HG02588 (cell line): Measurements from ENCODE around the gene TBC1D14.
A peak's percentile ranks its signal among the peaks of the same experiment; 100 is the strongest.

Experiments used
- ATAC-seq: cut with Tn5 transposase; IDR thresholded peaks from one replicate; pipeline ENCODE4 v1.9.1; 2021; ENCODE audit warnings: mild to moderate bottlenecking, moderate library complexity; ENCODE audit not compliant: unreplicated experiment

Gene TBC1D14

GRCh38 chr4:7052923-7053715 is 143.5 kb downstream of the TBC1D14 start:
- ATAC-seq, result no peak

- ATAC-seq, result no peak
Measured at GRCh38 chr4:7054106-7054880, 144.7 kb downstream of the TBC1D14 start.

GRCh38 chr4:7055111-7055989 is 145.7 kb downstream of the TBC1D14 start:
- ATAC-seq, result no peak

- ATAC-seq, result no peak
Measured at GRCh38 chr4:7055990-7056325, 146.3 kb downstream of the TBC1D14 start.

GRCh38 chr4:7058792-7059191 is 149.2 kb downstream of the TBC1D14 start:
- no peak for ATAC-seq

- ATAC-seq, result no peak
Measured at GRCh38 chr4:7059662-7060061, 150.0 kb downstream of the TBC1D14 start.

- no peak for ATAC-seq
Measured at GRCh38 chr4:7060346-7061150, 150.9 kb downstream of the TBC1D14 start.

GRCh38 chr4:7061815-7062214 is 152.2 kb downstream of the TBC1D14 start:
- ATAC-seq, result no peak

- no peak for ATAC-seq
Measured at GRCh38 chr4:7062816-7063215, 153.2 kb downstream of the TBC1D14 start.

- no peak for ATAC-seq
Measured at GRCh38 chr4:7063362-7063761, 153.7 kb downstream of the TBC1D14 start.

- no peak for ATAC-seq
Measured at GRCh38 chr4:7066006-7066405, 156.4 kb downstream of the TBC1D14 start.

GRCh38 chr4:7066493-7066892 is 156.9 kb downstream of the TBC1D14 start:
- ATAC-seq, result no peak

GRCh38 chr4:7067126-7067451 is 157.5 kb downstream of the TBC1D14 start:
- ATAC-seq, result no peak

GRCh38 chr4:7067452-7068278 is 158.0 kb downstream of the TBC1D14 start, which contains the start of gene GRPEL1:
Gene GRPEL1, minus strand, starts transcription at chr4:7068064. Its CDS starts 32 bp downstream, at chr4:7068032.
- ATAC-seq, result peak; percentile 89

GRCh38 chr4:7068279-7068842 is 158.7 kb downstream of the TBC1D14 start:
- ATAC-seq, result no peak

- no peak for ATAC-seq
Measured at GRCh38 chr4:7068883-7069282, 159.3 kb downstream of the TBC1D14 start.

- ATAC-seq, result no peak
Measured at GRCh38 chr4:7070729-7071511, 161.3 kb downstream of the TBC1D14 start.

- no peak for ATAC-seq
Measured at GRCh38 chr4:7073059-7073458, 163.4 kb downstream of the TBC1D14 start.
